ENCODE measurements around the gene DZANK1.

DNA sequence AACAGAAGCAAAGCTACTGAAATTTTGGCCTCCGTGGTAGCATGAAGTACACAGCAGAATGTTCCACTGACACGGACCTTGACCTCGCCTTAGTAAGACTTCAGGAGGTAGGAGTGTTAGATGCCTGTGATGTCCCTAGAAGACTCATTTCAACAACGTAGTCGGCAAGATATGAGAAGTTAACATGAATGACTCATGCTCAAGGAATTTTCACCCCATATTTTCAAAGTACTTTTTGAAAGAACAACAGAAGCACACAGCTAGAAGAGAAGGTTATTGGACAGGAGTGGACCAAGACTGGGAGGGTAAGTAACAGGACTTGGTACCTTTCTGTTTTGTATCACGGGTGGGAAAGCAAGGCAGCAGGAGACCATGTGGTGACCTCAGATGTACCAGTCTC is 78.0 kb downstream of the DZANK1 start:
- no peak for TF ChIP-seq EZH2 (IDR thresholded peaks at IDR 0.05; ENCODE audit: low read length)
- TF ChIP-seq, protein P1, sequence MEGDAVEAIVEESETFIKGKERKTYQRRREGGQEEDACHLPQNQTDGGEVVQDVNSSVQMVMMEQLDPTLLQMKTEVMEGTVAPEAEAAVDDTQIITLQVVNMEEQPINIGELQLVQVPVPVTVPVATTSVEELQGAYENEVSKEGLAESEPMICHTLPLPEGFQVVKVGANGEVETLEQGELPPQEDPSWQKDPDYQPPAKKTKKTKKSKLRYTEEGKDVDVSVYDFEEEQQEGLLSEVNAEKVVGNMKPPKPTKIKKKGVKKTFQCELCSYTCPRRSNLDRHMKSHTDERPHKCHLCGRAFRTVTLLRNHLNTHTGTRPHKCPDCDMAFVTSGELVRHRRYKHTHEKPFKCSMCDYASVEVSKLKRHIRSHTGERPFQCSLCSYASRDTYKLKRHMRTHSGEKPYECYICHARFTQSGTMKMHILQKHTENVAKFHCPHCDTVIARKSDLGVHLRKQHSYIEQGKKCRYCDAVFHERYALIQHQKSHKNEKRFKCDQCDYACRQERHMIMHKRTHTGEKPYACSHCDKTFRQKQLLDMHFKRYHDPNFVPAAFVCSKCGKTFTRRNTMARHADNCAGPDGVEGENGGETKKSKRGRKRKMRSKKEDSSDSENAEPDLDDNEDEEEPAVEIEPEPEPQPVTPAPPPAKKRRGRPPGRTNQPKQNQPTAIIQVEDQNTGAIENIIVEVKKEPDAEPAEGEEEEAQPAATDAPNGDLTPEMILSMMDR (optimal IDR thresholded peaks at IDR 0.05 in 1 of 3, IDR thresholded peaks at IDR 0.05 in 1 of 3, conservative IDR thresholded peaks at IDR 0.05 in 1 of 3; ENCODE audit: extremely low read depth in 1 of 3, insufficient read depth in 2 of 3, low read length in 3 of 3), result no peak

Measured in keratinocyte (primary cell).